CD4-positive, alpha-beta T cell treated with Interleukin-17A for 1 hour (primary cell): ENCODE data around the gene DLGAP1.
"Not testable (repeated sequence)": the region's sequence is repeated elsewhere in the genome, so short reads cannot be mapped to it uniquely, and the experiment has no call there.

ENCODE experiments used
- DNase-seq: peaks from one replicate; pipeline ENCODE4 v3.0.0-alpha.2; 2020

The DLGAP1 gene

GRCh38 chr18:4068552-4069158, 386.5 kb downstream of the DLGAP1 start:
- DNase-seq: peak; percentile 25

DNA sequence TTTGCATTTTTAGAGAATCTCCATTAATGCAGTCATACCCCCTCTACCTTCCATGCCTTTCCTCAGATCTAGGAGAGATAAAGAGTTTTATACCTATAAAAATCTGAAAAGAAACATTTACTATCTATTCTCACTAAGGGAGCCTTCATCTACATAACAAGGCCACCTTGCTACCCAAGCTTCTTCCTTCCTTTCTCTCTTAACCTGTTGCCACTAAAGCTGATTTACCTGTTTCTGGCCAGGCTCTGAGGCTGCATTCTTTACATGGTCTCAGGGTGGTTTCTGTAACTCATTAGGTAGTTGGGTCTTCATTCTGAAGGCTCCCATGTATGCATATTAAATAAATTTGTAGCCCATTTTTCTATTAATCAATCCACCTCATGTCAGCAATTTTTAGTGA, 391.6 kb downstream of the DLGAP1 start:
- DNase-seq: no peak

GRCh38 chr18:4060427-4061281, 394.5 kb downstream of the DLGAP1 start:
- no peak for DNase-seq

GRCh38 chr18:4058179-4058578, 396.9 kb downstream of the DLGAP1 start:
- DNase-seq: no peak

GRCh38 chr18:4040391-4041092, 414.6 kb downstream of the DLGAP1 start:
- no peak for DNase-seq

- no peak for DNase-seq
Observed at GRCh38 chr18:4035521-4035920, 419.6 kb downstream of the DLGAP1 start.

DNA sequence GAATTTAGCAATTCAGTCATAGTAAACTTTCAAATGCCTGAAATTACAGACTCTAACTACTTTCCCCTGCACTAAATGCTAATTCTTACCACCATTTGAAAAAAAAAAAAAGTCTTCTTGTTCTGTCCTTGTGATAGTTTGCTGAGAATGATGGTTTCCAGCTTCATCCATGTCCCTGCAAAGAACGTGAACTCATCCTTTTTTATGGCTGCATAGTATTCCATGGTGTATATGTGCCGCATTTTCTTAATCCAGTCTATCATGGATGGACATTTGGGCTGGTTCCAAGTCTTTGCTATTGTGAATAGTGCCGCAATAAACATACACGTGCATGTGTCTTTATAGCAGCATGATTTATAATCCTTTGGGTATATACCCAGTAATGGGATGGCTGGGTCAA, 420.3 kb downstream of the DLGAP1 start:
- not testable (repeated sequence) for DNase-seq

DNA sequence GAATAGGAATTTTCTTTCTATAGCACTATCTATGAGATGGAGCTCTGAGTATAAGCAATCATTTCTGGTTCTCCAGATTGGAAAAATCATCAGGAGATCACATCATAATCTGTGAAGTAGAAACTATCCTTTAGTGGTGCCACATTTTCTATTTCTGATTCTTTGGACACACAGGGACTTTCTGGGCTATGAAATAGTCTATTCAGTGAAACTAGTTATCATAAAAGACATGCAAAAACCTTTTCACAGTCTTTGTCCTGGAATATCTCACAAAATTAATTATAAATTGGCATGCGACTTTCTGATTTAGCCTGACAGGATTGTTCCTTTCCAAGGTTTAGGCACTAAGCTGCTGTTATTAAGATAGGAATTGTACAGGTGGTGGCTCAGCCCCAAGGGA, 428.6 kb downstream of the DLGAP1 start:
- no peak for DNase-seq

GRCh38 chr18:4024702-4025101, 430.4 kb downstream of the DLGAP1 start:
- no peak for DNase-seq

- DNase-seq: not testable (repeated sequence)
Observed at GRCh38 chr18:4022749-4023148, 432.4 kb downstream of the DLGAP1 start.

DNA sequence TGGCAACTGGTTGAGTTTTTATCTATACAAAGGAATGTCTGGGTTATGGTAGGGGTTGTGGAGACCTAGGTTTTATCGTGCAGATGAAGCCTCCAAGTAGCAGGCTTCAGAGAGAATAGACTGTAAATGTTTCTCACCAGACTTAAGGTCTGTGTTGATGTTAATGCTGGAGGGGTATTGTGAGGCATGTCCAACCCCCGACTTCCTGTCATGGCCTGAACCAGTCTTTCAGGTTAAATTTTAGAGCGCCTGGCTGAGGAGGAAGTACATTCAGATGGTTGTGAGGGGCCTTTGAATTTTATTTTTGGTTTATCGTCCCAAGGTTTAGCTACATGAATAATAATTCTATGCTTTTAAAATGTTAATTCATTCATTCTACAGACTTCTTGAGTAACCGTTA, 435.1 kb downstream of the DLGAP1 start:
- no peak for DNase-seq

- DNase-seq: no peak
Observed at GRCh38 chr18:4017480-4017879, 437.6 kb downstream of the DLGAP1 start.

- no peak for DNase-seq
Observed at GRCh38 chr18:4016391-4017049, 438.6 kb downstream of the DLGAP1 start.

DNA sequence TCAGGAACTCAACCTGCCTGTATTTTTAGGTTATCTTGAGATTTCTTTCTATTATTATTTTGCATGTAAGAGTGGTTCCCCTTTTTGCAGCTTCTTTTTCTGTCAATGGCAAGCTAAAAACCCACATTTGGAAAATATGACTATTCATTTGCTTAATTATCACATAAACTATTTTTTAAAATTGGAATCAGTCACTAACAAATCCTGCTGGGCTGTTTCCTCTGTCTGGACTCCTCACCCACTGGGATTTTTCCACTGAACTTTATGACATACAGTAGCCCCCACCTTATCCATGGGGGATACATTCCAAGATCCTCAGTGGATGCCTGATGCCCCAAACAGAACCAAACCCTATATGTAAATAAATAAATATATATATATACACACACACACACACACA, 447.3 kb downstream of the DLGAP1 start:
- no peak for DNase-seq

GRCh38 chr18:4004183-4004829, 450.8 kb downstream of the DLGAP1 start:
- no peak for DNase-seq

DNA sequence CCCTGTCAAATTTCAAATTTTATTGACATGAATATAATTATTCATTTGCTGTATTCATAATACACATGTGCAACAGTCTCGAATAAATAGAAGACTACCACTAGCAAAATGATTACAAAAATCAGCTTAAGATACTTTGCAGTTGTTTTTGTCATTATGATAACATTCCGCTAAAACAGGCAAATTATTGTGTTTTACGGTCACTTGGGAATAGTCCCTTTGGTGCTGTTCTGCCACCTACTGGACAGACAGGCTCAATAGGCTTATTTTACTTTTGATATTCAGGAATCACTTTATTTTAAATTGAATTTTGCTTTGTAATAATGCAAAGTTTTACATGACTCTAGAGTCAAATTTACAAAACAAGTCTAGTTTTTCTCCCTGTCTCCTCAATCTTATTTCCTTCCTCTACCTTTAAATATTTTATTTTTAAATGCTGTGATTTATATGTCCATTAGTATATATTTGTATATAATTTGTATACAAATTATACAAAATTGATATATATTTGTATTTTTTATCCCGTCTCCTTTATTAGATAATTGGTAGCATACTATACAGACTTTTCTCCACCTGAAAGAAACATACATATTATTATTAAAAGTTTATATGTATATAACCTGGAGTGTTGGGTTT, 456.3 kb downstream of the DLGAP1 start:
- DNase-seq: peak; percentile 23

DNA sequence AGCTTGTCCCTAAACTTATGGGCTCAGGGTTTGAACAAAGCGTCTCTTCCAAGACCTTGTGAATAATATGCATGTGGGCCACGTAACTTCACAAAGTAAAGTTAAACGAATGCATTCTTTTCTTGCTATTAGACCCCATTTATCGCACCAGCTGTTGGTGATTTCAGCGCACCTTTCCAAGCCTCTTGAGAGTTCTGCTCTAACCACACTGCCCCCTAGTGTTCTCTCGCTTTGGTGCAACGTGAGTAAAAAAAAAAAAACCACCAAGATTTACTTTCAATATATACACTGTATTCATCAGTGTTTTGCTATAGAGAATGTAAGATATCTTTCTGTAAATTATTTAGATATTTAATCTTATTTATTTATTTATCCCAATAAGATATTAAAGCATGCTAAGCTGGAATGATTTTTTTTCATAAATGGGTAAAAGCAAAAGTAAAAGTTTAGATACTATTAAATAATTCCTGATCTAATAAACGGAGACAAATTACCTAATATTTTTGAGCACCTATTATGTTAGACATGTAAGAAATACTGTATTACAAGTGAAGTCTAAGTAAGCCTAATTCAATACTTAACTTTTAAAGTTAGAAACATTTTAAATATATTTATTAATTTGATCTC, 459.5 kb downstream of the DLGAP1 start:
- peak; percentile 56 for DNase-seq

DNA sequence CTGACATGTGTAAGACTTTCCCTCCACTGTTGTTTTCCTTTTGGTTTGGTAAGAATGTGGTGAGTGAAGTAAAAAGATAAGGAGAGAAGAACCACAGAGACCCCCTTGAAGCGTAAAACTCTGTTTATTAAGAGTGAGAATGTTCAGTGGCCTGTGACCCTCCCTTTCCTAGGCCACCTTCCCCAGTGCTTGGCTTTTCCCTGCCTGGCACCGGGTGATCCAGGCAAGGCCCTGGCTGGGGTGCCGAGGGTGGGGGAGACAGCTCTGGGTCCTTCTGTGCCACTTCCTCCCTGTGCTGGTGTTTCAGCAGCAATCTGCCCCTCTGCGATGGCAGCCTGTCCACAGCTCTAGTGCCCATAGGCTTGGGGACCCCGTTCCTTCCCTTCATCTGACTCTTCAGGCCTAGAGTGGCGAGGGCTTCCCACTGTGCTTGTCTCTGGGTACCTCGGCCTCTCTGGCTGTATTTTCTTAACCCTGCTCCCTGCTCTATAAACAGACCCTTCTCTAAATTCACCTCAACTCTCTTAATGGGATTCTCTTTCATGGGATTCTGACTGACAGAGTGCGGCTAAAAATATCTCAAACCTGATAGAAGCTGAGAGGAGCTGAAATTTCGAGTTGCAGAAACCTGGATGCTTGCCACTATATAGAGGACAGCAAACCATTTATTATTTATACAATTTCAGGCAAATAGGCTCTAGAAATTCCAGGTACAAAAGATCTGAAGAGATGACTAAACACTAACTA, 461.0 kb downstream of the DLGAP1 start:
- no peak for DNase-seq

DNA sequence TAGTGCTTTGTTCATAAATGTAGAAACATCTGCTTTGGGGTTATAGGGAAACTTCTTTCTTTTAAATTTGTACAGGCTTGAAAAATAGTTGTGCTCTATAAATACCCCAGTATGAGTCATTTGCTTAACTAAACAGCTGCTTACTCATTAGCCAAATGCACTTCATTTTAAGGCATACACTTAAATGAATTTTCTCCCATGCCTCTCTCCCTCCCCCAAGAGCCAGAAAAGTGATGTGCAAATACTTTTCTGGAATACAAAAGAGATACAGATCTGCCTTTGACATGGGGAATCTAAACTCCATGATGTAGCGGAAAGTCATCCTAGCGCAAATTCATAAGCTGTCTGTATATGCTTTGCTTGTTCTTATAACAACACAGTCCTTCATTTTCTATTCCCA, 469.4 kb downstream of the DLGAP1 start:
- DNase-seq: no peak

- peak; percentile 8 for DNase-seq
Observed at GRCh38 chr18:3985020-3985419, 470.1 kb downstream of the DLGAP1 start.

DNA sequence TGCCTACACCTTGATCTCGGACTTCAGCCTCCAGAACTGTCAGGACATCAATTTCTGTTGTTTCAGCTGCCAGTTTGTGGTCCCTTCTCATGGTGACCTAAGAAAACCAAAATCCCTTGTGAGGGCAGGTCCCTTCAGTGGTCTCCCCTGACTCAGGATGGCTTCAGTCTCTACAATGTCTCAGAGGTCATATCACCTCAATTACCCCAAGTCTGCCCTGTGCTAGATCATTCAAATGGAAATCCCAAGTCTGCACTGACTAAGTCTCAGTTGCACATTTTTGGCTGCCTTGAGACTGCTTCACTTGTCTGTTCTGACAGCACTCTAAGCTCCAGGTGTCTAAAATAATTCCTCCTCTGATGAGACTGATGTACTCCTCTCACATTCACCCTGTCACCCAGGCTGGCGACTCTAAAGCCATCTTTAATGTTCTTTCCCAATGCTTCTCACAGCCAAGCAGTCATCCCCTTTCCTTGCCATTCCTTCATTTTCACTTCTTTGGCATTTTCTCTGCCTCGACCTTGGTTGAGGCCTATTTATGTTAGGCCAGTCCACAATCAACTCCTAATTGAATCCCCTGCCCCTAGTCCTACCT, 470.8 kb downstream of the DLGAP1 start:
- no peak for DNase-seq
